NOMO-1 (cell line): ENCODE results near the gene UBE2I.
"Not testable (repeated sequence)": the region's sequence is repeated elsewhere in the genome, so short reads cannot be mapped to it uniquely, and the experiment has no call there.

Experiments used
- DNase-seq, 2 experiments: peaks; one replicate each; lab custom pipeline; 2025; ENCODE audit not compliant: unreplicated experiment in 2 of 2; lab: John Stamatoyannopoulos, UW

Gene UBE2I

DNA sequence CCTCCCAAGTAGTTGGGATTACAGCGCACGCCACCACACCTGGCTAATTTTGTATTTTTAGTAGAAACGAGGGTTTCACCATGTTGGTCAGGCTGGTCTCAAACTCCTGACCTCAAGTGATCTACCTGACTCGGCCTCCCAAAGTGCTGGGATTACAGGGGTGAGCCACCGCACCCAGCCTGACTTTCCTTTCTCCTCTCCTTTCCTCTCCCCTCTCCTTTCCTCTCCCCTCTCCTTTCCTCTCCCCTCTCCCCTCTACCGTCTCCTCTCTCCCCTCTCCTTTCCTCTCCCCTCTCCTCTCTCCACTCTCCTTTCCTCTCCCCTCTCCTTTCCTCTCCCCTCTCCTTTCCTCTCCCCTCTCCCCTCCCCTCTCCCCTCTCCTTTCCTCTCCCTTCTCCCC lies 17.2 kb upstream of the UBE2I start:
- DNase-seq: not testable (repeated sequence)

DNA sequence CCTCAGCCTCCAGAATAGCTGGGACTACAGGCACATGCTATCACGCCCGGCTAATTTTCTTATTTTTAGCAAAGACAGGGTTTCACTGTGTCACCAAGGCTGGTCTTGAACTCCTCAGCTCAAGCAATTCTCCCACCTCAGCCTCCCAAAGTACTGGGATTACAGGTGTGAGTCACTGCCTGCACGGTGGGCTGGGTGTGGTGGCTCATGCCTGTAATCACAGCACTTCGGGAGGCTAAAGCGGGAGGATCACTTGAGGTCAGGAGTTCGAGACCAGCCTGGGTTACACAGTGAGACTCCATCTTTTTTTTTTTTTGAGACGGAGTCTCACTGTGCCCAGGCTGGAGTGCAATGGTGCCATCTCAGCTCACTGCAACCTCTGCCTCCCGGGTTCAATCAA lies 16.6 kb upstream of the UBE2I start:
- not testable (repeated sequence) for DNase-seq

DNA sequence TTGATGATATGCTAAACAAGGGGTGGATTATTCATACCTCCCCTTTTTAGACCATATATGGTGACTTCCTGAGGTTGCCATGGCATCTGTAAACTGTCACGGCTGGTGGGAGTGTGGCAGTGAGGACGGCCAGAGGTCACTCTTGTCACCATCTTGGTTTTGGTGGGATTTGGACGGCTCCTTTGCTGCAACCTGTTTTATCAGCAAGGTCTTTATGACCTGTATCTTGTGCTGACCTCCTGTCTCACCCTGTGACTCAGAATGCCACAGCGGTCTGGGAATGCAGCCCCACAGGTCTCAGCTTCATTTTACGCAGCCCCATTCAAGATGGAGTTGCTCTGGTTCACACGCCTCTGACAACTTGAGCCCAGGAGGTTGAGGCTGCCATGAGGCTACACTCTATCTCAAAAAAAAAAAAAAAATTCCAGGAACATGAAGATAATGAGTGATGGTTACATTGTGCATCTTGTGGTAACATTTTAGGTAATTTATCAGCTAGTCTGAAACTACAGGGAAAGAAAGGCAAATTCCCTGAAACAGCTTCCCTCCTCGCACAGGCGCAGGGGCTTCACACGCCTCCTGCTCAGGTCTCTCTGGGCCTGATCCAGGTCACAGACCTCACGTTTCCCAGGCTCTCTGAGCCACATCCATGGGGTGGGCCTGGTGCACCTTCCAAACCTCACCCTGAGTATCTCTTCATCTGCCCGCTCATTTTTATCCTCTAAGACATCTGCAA lies 15.3 kb upstream of the UBE2I start:
- no peak for DNase-seq

DNA sequence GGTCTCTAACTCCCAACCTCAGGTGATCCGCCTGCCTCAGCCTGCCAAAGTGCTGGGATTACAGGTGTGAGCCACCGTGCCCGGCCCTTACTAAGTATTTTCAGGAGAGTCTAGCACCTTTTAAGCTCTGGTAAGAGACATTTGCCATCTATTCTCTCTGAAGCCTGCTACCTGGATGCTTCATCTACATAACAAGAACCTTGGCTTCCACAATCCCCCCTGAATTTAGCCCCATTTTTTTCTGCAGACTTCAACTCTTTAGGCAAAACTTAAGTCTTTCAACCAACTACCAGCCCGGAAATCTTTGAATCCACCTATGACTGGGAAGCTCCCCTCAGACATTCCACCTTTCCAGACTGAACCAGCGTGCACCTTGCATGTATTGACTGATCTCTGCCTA lies 14.0 kb upstream of the UBE2I start:
- no peak for DNase-seq

DNA sequence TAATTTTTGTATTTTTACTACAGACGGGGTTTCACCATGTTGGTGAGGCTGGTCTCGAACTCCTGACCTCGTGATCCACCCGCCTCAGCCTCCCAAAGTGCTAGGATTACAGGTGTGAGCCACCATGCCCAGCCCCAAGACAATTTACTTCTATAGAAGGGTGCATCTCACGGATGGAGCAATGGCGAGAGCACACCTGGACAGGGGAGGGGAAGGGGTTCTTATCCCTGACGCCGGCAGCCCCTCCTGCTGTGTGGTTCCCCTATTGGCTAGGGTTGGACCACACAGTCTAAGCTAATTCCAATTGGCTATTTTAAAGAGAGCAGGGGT lies 12.8 kb upstream of the UBE2I start:
- DNase-seq: not testable (repeated sequence)

DNA sequence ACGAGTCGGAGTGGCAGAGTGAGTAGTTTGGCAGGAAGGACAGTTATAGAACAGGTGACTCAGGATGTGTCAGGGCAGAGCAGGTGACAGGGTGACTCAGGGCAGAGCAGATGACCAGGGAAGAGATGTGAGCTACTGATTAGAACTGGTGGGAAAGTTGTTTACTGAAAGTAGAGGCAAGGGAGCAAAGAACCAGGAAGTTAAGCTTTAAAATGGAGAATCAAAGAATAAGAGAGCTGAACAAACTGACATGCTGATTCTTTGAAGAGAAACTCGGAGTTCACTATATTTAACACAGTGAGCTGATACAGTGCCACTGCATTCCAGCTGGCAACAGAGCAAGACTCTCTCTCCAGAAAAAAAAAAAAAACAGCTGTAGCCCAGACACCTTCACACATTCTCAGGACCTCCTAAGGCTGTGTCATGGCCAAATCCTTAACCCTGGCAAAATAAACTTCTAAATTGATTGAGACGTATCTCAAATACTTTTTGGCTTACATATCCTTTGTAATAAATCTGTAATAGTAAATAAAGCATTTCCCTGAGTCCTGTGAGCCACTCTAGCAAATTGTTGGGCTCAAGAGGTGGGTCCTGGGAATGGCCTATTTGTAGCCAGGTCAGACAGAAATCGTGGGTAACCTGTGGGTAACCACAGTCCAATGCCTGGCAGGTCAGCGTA lies 12.3 kb upstream of the UBE2I start:
- DNase-seq: peak in 1 of 2 experiments; percentile 17

DNA sequence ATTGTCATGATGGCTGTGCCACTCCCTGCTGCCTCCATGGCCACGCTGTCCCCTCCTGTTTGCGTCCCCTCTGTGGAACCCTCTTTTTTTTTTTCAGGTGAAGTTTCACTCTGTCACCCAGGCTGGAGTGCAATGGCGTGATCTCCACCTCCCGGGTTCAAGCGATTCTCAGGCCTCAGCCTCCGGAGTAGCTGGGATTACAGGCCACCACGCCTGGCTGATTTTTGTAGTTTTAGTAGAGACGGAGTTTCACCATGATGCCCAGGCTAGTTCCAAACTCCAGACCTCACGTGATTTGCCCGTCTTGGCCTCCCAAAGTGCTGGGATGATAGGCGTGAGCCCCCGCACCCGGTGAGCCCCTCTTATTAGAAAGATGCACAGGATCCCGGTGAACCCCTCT lies 11.0 kb upstream of the UBE2I start:
- DNase-seq: no peak

DNA sequence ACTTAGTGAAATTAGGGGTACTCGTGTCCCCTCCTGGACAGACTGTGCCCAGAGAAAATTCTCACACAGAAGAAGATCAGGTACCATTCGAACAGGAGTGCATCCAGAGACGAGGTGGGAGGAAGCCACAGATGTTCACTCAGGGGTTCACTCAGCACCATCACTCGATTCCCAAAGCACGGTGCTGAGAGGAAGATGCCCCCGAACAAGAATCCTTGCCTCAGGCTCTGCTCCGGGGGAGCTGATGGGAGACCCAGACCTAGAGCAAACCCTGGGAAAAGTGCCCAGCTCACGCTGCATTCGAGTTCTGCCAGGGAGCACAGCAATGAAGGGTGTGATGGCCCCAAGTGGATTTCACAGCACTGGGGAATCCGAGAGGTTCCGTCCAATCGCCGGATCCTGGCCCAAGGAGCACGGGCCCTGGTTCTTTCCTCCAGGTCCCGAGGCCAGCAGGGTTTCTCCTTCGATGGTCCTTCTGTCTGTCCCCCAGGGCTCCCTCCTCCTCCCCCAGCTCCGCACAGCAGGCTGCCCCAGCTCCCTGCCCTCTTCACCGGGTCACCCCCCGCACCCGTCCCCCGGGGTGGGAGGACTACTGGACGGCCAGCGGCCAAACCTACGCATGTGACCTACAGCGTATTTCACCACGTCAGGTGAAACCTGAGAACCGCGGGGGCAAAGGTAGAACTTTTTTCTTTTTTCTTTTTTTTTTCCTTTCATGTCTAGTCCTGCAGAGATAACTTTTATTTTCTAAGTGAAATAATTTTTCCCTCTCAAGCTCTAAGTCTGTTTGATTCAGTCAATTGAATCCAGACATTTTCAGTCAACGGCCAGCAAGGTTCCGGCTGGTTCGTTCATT lies 10.2 kb upstream of the UBE2I start:
- no peak for DNase-seq

DNA sequence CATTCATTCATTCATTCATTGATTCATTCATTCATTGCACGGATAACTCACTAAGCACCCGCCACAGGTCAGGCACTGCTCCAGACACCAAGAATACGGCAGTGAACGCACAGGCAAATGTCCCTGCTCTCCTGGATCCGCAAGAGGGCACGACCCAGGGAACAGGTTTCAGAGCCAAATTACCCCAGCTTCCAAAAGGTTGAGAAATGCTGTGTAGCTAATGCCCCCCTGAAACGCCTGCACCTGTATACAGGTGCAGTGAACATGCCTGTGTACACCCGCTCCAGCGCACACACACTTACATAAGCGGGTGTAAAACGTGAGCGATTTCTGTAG lies 9.6 kb upstream of the UBE2I start:
- no peak for DNase-seq

DNA sequence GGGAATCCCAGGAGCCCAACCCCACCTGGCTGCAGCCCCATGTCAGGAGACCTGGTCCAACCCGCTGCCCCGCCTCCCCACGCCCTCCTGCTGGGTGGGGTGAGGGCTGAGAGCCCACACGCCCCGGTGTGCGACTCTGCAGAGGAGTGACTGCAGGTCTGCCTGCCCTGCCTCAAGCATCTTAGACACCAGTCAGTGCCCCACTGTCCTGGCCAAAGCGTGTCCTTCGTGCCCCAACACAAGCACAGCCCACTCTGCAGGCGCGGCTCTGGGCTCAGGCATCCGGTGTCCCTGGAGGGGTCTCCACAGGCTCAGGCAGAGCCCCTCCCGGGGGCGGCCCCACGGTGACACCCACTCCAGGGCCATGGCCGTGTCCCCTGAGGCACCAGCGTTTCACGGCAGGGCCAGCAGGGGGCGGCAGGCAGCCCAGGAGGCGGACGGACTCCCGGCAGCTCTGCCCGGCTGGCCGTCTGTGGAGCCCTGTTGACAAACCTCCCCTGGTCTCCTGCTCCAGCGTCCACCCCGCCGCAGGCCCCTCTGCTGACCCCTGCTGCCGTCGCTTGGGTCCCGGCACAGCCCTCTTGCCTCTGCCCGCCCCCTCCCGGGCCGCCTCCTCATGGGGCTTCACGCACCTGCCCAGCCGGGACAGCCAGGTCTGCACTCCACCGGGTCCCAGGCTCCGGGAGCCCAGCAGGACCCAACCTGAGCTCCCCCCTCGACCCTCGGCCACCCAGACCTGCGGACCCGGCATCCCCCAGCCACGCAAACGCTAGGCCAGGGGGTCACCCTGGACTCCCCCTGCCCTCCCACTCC lies 8.6 kb upstream of the UBE2I start:
- peak; percentile 35 to 53 for DNase-seq

DNA sequence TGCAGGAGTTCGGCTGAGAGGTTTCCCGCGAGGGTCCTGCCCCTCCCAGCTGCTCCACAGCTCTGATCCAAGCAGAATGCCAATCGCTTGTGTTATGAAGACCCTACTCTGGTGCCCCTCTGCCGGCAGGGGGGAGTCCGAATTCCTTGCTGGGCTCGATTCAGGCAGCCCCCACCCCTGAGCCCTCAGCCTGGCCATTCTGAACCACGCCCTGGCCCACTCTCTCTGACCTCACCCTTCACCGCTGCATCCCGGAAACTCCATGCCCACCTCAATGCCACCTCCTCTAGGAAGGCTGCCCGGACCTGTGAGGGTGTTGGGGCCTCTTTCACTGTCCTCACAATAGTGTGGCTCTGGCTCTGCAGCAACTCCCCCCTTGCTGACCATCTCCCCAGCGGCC lies 7.9 kb upstream of the UBE2I start:
- no peak for DNase-seq

DNA sequence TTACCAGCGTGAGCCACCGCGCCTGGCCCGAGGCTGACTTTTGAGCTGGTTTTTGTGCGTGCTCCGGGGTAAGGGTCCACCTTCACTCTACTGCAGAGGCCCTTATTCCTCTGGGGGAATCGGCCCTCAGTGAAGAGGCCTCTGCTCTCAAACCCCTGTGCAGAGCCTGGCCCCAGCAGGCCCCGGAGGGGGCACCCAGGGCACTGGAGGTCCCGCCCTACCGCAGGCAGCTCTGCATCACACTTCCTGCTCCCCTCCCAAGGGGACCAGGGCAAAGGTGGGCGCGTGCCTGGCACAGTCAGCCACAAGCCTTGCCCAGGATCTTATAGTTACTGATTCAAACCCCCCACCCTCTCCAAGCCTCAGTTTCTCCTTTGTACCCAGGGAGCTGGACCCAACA lies 3.6 kb upstream of the UBE2I start:
- DNase-seq: no peak

DNA sequence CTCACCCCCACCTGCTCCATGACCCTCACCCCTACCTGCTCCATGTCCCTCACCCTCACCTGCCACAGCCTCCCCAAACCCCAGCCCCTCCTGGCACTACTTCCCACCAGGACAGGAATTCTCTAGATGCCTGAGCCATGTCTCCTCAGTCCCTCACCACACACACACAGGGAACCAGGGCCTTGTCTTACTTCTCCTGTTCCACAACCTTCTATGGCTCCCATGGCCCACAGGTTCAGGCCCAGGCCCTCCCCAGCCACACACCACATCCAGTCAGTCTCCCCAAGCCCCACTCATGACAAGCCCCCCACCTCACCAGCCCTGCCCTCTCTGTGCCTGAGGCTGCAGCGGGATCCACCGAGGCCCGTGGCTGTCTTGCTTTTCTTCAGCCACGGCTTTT lies 3.1 kb upstream of the UBE2I start:
- DNase-seq: no peak

DNA sequence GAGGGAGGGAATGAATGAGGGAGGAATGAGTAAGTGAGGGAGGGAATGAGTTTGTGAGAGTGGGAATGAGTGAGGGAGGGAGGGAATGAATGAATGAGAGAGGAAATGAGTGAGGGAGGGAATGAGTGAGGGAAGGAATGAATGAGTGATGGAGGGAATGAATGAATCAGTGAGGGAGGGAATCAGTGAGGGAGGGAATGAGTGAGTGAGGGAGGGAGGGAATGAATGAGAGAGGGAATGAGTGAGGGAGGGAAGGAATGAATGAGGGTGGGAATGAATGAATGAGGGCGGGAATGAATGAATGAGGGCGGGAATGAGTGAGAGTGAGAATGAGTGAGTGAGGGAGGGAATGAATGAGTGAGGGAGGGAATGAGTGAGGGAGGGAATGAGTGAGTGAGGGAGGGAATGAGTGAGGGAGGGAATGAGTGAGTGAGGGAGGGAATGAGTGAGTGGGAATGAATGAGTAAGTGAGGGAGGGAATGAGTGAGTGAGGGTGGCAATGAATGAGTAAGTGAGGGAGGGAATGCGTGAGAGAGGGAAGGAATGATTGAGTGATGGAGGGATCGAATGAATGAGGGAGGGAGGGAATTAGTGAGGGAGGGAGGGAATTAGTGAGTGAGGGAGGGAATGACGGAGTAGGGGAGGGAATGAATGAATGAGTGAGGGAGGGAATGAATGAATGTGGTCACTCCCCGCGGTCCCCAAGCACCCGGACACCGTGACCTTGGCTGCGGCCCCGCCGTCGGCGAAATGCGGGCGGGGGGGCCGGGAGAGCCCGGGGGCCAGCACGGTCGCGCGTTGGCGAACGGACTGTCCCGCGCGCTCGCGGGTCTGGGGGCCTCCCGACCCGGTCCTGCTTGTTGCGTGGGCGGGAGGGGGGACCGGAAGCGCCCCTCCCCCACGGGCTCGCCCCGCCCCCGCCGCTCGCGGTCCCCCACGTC lies 1.1 kb upstream of the UBE2I start:
- peak; percentile 62 to 64 for DNase-seq

DNA sequence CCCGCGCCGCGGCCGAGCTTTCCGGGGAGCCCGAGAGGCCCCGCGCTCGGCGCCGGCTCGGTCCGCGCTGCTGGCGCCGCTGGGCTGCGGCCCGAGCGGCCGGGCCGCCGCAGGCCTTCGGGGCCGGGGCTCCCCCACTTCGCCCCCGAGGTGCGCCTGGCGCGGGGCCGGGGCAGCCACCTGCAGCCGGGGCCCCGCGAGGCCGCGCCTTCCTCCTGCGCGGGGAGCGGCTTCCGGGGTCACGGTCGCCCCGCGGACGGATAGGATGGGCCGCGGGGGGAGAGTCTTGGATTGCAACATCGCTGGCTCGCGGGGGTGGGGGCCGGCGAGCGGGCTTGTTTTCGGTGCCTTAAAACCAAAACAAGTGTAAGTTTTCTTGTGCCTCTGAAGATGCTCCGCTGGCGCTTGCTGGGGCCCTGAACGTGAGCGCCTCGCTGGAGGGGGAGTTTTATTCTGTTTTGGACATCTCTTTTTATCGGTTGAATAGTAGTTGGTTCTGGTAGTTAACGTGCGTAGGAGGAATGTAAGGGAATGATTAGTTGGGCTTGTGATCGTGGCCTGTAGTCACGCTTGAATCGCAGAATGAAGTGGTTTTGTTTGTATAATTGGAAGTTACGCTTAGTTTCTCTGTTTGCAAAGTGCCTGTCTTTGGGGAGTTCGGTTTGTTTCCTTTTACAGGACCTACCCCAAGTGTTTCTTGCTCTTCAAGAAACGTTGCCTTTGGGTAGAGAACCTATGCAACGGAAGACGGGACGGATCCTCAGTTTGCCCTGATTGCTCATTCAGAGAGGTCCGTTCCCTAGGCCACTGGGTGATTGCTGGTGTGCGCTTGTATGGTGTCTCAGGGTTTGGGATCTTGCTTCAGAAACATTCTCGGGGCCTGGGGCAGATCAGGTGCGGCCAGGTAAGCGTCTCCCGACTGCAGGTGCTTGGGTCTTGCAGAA lies 724 bp downstream of the UBE2I start:
- peak; percentile 25 to 45 for DNase-seq

DNA sequence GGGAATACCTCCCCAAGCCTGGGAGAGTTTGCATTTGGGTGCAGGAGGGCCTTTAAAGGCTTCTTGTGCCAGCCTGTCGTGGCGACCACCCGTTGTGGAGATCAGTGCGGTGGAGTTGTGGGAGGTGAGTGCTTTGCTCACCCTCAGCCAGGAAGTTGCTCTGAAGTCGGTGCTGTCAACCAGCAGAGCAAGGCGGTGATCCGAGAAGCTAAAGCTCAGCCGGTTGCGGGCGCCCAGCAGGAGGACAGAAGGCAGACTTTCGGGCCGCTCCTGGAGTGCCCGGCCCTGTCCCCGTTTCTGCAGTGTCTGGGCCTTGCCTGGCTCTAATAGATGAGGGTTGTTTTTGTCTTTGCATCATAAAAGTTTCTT lies 1.4 kb downstream of the UBE2I start:
- DNase-seq: peak in 1 of 2 experiments; percentile 14

DNA sequence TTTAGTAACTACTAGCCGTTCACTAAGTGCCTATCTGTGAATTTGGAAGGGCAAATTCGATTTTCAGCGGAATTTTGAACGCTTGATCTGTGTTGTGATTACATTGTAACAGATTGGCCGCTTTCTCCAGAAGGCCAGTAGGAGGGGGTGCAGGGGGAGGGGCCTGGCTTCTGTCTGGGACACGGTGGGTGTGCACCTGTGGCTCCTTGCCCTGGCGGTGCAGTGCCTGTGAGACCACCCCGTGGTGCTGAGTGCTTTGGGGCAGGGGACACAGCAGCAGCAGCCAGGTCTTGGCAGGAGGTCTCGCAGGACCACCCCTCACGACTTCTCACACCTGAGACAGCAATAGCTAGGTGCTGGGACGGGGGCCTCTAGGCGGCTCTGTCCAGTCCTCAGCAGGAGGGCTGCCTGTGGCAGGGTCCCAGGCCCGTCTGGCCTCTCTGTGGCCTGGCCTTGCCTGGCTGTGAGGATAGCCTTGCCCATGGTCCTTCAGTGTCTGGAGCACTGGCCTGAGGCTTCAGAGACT lies 1.8 kb downstream of the UBE2I start:
- DNase-seq: no peak

DNA sequence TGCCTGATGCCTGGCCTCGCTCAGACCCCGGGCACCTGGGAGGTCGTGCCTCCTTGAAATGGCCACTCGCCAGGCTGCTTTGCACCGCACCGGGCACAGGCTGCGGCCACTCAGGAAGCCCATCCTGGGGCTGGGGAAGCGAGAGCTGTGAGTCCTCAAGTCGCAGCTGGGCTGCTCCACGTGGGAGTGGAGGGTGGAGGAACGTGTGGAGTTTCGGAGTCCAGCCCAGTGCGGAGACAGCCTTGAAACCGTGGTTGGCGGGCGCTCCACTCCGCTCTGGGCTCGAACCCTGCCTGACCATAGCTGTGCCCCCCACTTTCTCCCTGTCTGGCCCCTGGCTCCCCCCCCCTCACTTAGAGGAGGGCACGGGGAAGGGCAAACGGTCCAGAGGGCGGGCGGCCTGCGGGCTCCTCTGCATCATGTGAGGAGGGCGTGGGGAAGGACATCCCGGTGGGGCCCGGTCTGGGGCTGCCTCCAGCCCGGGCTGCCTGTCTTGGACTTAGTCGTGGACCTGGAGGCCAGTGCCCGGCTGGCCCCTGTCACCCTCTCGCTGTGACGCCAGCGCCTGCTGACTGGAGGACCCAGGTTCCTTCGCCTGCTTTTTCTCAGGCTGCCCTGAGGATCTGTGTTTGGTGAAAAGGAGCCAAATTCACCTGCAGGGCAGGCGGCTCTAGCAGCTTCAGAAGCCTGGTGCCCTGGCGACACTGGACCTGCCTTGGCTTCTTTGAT lies 2.5 kb downstream of the UBE2I start:
- no peak for DNase-seq
